Measurements from ENCODE around the gene PXK.

Gene PXK

DNA sequence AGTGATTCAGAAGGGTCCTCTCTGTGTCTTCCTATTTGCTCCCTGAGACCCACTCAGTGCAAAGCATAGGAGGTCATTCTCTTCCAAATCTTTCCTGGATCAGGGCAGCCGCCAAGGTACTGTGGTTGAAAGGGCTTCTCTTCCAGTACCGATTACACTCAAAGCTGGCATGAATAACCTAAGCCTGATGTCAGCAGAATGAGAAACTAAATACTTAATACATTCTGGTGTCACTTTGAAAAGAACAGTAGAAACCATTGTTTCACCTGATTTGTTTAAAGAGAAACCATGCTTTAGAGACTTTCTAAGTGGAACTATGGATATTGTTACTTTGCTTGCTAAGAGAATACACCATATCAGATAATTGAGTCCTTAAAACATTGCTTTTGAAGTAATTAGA lies 50.8 kb downstream of the PXK start:
- no peak for DNase-seq (ENCODE audit: low read depth in 2 of 2, low spot score in 1 of 2)

GRCh38 chr3:58383904-58384303 lies 51.2 kb downstream of the PXK start:
- no peak for DNase-seq (ENCODE audit: low read depth in 2 of 2, low spot score in 1 of 2)

DNA sequence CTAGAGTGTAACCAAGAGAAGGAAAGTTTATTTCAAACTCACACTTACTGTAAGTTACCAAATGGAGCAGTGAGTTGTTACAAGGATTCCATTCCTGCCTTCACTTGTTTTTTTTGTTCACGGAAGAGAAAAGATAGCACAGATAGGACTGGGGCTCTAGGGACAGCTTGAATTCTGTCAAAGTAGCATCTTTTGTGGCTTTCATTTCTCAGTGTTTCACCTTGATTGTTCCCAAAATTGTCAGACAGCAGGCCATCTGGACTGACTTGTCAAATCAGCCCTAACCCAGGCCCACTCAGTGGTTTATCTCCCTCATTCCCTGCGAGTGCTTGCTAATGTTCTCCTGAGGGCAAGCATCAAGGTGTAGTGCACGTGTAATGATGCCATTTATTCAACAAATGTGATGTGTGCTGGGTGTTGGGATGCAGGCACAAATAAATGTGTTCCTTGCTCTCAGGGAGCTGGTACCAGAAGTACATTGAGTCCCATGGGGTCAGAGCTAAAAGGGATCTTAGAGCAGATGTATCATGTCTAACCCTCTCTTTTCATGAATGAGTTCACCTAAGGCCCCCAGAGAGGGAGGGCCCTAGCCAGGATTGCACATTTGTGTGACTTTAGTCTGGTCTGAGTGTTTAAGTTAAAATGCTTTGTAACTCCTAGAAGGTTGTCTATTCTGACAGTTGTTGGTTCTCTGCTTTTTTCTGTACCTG lies 51.8 kb downstream of the PXK start:
- DNase-seq (ENCODE audit: low read depth in 2 of 2, low spot score in 1 of 2), result no peak

DNA sequence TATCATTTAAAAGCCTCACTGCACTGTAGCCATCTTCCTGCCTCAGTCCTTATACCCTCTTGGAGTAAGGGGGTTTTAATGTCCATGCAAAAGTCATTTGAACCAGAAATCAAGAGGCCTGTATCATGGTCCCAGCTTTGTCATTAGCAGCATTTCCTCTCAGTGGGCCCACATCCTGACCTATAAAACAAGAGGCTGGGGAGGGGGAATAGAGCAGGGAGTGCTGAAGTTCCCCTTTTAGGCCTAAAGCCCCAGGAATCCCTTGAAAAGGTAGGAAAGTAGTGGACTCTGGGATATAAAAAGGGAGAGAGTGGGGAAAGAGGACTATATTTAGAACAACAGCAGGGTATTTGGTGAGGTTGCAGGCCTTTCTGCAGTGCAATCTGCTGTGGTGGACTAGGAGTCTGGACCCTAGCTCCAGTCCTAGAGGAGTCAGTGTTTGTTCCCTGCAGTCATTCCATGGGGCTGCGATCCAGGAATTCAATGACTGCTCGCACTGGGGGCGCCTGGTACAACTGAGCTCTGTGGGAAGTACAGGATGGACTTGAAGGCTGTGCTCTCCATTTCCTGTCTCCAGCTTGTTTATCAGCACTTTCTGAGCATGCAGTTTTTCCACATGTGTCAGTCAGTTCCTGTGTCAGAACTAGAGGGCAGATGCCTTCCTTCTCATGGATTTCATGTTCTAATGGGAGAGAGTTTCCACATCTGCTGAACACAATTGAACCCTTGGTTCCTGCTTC lies 54.1 kb downstream of the PXK start:
- no peak for DNase-seq (ENCODE audit: low read depth in 2 of 2, low spot score in 1 of 2)

- DNase-seq (ENCODE audit: low read depth in 2 of 2, low spot score in 1 of 2), result no peak
Measured at GRCh38 chr3:58387650-58388546, 55.2 kb downstream of the PXK start.

GRCh38 chr3:58388550-58389091 lies 55.9 kb downstream of the PXK start:
- no peak for DNase-seq (ENCODE audit: low read depth in 2 of 2, low spot score in 1 of 2)

DNA sequence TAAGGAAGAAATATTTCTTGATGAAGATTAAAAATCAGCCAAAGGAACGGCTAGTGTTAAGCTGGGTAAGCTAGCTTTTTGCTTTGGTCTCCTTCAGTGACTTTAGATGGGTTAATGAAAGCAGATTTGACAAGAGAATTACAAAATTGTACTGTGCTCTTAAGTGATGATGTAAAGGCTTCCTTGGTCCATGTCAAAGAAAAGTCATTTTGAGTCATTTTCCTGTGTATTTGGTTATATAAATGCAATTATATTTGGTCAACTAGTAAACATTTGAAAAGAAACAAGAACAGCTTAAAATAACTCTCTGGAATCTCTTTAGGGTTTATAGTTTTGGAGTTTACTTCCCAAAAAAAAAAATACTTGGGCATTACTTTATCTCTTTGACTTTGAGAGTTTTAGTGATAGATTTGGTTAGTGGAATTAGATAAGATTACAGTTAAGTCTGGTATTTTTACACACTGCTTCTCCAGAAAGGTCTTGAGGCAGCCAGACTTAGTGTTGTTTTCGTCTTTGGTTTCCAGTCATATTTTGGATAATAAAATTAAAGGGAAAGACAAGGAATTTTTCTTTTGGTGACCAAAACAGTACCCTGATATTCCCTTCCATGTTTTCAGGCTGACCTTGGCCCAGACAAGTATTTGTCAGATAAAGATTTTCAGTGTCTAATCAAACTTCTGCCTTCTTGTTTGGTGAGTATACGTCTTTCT lies 58.6 kb downstream of the PXK start:
- no peak for DNase-seq (ENCODE audit: low read depth in 2 of 2, low spot score in 1 of 2)

DNA sequence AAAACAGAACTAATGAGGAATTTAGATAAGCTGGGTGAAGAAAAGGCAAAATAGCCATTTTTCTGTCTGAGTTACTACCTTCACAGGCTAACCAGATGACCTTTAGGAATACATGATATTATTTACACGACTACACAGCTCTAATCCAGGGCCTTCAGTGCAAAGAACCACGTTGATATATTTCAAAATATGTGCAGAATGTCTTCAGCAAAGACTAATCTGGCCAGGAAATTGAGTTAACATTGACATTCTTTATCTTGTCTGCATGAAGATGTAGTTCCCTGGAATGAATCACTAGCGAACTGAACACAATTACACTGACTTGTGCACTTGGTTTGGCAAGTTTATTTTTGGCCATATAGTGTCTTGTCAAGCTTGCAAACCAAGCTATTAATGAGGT lies 59.5 kb downstream of the PXK start:
- DNase-seq (ENCODE audit: low read depth in 2 of 2, low spot score in 1 of 2), result no peak

GRCh38 chr3:58394339-58394738 lies 61.6 kb downstream of the PXK start:
- DNase-seq (ENCODE audit: low read depth in 2 of 2, low spot score in 1 of 2), result no peak

DNA sequence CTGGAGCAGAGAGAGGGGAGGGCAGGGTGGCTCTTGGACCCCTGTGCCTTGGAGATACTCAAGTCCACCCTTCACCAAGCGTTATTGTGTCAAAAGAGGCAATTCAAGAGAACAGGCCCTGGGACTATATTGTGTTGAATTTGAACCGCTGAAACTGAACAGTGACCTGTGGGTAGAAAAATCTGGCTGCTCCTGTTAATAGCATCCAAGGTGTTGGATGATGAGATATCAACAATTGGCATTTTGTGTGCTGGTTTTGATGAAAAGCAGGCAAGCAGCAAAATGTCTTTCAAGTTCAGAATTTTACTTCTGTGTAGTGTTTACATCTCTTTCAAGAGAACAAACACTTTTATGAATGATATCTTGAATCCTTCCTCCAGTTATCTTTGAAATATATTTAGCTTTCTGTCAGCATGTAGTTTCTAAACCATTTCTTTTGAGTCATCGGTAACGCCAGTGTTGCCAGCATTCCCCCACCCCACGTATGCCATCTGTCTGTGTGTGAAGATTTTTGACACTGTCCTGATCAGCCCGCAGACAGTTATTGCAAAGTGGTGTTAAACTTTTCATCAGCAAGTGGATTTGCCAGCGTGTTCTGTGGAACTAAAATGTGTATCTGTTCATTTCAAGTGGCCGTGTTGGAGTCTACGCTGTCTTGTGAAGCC lies 66.1 kb downstream of the PXK start:
- no peak for DNase-seq (ENCODE audit: low read depth in 2 of 2, low spot score in 1 of 2)

- DNase-seq (ENCODE audit: low read depth in 2 of 2, low spot score in 1 of 2), result no peak
Measured at GRCh38 chr3:58403513-58404109, 70.9 kb downstream of the PXK start.

DNA sequence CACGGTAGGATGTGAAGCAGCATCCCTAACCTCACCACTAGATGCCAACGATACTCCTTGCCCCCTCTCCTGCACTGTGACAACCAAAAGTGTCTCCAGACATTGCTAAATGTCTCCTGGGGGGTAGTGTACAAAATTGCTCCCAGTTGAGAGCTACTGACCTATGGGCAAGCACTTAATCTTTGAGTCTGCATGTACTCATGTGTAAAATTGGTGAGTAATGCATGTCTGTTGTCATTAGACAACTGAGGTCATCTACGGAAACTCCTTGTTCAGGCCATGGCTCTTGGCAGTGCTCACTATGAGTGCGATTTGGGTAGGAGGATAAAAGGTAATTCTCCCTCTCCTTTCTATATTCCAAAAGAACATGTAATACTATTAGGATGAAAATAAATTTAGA lies 71.7 kb downstream of the PXK start:
- DNase-seq (ENCODE audit: low read depth in 2 of 2, low spot score in 1 of 2), result no peak

- DNase-seq (ENCODE audit: low read depth in 2 of 2, low spot score in 1 of 2), result no peak
Measured at GRCh38 chr3:58408906-58409305, 76.2 kb downstream of the PXK start.

DNA sequence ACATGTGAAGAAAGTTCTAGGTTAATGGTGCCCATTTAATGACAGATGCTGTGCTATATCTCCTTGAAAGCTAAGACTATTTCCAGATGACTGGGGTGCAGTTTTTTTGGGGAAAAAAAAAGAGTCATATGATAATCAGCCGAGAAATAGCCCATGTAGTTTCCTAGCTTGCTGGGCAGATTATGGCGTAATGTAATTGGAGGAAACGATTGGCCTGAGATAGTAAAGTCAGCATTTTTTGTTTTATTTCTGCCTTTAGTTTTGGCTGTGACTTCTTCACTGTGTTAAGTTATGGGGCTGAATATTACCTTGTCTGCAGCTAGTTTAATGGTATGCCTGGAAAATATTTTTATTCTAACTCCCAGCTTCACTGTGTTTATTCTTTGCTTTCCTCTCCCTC lies 77.0 kb downstream of the PXK start:
- no peak for DNase-seq (ENCODE audit: low read depth in 2 of 2, low spot score in 1 of 2)

DNA sequence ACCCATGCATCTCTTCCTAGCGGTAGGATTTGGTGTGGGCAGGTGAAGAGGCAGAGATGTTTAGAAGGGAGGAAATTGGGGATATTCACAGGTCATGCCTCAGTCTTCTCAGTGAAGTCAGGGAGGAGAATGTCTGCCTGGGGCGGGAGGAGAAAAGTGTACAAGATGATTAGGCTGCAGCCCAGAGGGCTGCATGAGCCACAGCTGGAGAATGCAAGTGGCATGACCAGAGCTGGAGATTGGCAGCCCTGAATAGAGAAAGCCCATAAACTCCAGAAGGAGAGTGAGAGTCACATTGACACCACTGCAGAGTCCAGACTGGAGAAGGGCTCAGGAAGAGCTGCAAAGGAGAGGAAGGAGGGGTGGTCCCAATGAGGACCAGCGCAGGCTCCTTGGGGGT lies 78.3 kb downstream of the PXK start:
- no peak for DNase-seq (ENCODE audit: low read depth in 2 of 2, low spot score in 1 of 2)

DNA sequence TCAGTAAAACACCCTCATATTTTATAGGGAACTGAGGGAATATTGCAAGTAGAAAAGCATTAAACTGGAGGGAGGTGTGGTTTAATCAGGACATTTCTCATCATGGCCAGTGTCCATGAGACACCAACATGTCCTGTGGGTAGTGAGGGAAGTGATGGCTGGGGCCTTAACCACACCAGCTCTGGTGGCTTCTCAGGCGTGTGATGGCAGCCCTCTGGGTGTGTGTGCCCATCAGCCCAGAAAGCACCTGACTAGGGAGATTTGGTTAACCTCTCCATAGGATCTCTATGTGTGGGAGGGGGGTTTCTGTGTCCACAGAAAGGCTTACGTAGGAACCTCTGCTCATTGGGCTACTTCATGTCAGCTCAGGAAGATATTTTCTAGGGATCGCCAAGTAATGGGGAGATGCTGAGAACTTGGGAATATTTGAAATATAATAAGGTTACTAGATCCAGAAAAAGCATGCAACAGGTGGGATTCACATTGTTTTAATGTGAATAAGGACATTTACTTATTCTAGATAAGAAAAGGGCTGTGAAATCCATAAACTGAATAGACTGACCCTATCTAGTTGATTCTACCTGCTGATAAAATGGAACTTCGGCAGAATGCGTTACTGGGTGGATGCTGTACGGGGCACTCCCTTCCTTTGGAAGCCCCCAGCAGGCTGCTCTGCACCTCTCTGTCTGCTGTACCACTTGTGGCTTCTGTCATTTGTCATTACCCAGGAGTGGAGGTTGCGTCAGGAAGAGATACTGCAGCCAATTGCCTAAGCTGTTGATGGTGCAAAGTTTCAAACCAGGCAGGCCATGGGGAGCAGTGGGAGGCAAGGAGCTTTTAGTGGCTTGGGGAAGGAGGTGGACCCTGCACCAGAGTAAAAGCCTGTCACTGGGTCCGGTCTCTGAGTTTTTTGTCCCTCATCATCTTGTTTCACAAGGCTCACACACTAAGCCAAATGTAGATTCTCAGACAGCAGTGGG lies 79.4 kb downstream of the PXK start:
- no peak for DNase-seq (ENCODE audit: low read depth in 2 of 2, low spot score in 1 of 2)

GRCh38 chr3:58414538-58415197 lies 82.0 kb downstream of the PXK start:
- DNase-seq (ENCODE audit: low read depth in 2 of 2, low spot score in 1 of 2), result no peak

GRCh38 chr3:58416191-58416590 lies 83.5 kb downstream of the PXK start:
- no peak for DNase-seq (ENCODE audit: low read depth in 2 of 2, low spot score in 1 of 2)

Data from stimulated activated CD8-positive, alpha-beta memory T cell treated with anti-CD3 and anti-CD28 coated beads, Interleukin-4, amount 100 ng/mL, for 1 hour (primary cell).